Measurements from ENCODE around the gene PACSIN3.

Gene PACSIN3

DNA sequence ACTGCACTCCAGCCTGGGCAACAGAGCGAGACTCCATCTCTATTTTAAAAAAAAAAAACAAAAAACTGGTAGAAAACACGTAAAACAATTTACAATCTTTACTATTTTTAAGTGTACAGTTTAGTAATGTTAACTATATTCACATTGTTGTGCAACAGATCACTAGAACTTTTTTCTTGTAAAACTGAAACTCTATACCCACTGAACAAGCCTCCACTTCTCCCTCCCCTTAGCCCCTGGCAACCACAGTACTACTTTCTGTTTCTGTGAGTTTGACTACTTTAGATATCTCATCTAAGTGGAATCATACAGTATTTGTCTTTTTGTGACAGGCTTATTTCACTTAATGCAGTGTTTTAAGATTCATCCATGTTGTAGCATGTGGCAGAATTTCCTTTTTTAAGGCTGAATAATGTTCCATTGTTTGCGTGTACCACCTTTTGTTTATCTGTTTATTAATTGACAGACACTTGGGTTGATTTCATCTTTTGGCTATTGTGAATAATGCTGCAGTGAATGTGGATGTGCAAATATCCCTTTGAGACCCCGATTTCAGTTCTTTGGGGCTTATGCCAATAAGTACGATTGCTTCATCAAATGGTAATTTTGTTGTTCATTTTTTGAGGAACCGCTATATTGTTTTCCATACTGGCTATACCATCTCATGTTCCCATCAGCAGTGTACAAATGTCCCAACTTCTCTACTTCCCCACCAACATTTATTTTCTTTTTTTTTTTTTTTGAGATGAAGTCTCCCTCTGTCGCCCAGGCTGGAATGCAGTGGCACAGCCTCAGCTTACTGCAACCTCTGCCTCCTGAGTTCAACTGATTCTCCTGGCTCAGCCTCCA lies 39.5 kb upstream of the PACSIN3 start:
- no peak for DNase-seq (ENCODE audit: low read depth)
- H3K4me3 ChIP-seq (ENCODE audit: low read length), result no peak overlapping the region
- TF ChIP-seq, protein P1, sequence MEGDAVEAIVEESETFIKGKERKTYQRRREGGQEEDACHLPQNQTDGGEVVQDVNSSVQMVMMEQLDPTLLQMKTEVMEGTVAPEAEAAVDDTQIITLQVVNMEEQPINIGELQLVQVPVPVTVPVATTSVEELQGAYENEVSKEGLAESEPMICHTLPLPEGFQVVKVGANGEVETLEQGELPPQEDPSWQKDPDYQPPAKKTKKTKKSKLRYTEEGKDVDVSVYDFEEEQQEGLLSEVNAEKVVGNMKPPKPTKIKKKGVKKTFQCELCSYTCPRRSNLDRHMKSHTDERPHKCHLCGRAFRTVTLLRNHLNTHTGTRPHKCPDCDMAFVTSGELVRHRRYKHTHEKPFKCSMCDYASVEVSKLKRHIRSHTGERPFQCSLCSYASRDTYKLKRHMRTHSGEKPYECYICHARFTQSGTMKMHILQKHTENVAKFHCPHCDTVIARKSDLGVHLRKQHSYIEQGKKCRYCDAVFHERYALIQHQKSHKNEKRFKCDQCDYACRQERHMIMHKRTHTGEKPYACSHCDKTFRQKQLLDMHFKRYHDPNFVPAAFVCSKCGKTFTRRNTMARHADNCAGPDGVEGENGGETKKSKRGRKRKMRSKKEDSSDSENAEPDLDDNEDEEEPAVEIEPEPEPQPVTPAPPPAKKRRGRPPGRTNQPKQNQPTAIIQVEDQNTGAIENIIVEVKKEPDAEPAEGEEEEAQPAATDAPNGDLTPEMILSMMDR (conservative IDR thresholded peaks at IDR 0.05; ENCODE audit: low read depth, low read length), result no peak

DNA sequence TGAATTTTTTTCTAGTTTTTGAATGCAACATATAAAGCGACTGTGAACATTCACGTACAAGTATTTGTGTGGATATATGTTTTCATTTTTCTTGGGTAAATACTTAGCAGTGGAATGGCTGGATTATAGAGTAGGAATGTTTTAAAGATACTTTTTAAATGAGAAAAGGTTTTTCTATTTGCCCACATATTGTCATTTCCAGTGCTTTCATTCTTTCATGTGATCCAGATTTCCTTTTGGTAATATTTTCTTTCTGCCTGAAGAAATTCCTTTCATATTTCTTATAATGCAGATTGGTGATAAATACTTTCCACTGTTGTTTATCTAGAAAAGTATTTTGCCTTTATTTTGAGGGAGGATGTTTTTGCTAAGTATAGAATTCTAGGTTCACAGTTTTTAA lies 36.5 kb upstream of the PACSIN3 start:
- no peak overlapping the region for H3K4me3 ChIP-seq (ENCODE audit: low read length)
- TF ChIP-seq, protein P1 (conservative IDR thresholded peaks at IDR 0.05; ENCODE audit: low read depth, low read length), result no peak
- DNase-seq (ENCODE audit: low read depth), result no peak

DNA sequence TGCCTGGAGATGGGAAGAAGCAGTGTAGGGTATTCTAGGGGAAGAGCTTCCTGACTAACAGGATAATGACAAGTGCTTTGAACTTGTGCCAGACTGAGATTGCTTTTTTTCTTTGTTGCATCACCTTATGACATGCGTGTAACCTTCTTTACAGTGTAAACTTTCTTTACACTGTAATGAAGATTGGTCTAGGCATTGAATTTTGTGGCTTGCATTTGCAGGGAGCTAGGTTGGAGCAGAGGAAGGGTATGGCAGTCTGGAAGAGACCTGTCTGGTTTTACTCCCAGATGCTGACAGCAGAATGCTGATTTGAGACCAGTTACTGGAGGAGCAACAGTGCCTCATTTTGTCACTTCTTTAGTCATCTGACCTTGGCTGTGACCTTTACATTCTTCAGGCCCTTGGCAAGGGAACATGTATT lies 34.2 kb upstream of the PACSIN3 start:
- H3K4me3 ChIP-seq (ENCODE audit: low read length), result no peak overlapping the region
- DNase-seq (ENCODE audit: low read depth), result no peak
- TF ChIP-seq, protein P1 (conservative IDR thresholded peaks at IDR 0.05; ENCODE audit: low read depth, low read length), result no peak

DNA sequence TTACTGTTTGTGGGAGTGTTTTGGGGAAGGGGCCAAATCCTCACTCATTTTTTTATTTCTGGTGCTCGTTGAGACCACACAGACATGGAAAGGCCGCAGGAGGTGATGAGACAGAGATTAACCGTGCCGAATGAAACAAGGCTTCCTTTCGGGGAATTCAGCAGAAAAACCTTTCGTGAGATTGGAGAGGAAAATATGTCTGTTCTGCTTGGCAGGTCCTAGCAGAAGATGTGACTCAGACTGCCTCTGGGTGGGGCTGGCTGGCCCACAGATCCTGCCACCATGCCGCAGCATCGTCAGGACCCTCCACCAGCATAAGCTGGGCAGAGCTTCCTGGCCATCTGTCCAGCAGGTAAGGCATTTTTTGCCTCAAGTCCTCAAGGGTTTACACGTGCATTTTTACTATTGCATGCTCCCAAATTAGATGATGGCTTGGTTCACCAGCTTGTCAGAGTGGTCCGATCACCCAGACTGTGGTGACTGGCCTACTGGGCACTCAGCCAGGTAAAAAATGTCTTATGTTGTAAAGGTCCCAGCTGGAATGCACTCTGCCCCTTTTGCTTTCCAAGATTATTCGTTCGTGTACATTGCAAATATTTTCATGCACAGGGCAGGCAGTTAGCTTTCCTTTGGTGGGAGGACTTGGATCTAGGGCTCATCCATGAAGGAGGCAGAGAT lies 30.0 kb upstream of the PACSIN3 start:
- peak overlapping the region; percentile 63 for H3K4me3 ChIP-seq (ENCODE audit: low read length)
- TF ChIP-seq, protein P1 (conservative IDR thresholded peaks at IDR 0.05; ENCODE audit: low read depth, low read length), result peak; percentile 8
- peak; percentile 57 for DNase-seq (ENCODE audit: low read depth)

DNA sequence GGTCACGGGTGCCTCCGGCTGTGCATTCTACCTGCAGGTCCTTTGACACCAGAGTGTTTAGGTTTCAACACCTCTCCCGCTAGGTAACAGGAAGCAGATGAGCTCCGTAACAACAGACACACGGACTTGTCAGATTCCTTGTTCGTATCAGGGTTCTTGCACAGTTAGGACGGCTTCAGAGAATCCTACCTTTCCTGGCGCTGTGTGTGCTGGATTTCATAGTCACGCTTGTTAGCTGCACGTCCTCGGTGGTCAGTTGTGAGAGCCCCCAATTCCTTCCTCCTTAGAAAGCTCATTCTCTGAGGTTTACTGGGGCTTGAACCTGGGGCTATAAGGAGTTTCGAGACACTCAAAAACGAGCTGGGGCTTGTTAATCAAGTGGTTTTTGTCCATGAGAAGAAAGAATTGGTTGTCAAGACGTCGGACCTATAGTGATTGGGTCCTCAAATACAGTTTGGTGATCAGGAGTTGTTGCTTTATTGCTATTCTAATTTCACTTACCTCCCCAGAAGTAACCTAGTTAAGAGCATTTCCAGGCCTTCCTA lies 29.2 kb upstream of the PACSIN3 start:
- DNase-seq (ENCODE audit: low read depth), result no peak
- peak overlapping the region; percentile 63 for H3K4me3 ChIP-seq (ENCODE audit: low read length)
- TF ChIP-seq, protein P1 (conservative IDR thresholded peaks at IDR 0.05; ENCODE audit: low read depth, low read length), result no peak

DNA sequence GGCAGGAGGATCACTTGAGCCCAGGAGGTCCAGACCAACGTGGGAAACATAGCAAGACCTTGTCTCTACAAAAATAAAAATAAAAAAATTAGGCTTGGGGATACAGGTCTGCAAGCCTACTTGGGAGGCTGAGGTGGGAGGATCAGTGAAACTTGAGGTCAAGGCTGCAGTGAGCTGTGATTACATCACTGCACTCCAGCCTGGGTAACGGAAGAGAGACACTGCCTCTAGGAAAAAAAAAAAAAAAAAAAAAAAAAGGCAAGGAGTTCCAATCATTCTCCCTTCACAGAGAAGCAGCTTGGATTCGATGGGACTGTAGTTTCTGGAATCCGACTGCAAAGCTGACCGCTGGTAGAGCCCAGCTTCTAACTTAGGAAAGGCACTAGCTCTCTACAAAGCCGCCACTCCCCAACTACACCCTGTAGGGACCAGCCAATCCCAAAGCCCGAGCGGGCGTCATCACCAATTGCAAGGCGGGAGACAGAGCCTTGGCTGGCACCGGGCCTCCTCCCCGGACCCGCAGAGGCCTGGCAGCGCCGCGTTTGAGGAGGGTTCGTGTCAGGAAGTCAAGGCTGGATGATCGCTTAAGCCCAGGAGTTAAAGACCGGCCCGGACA lies 27.8 kb upstream of the PACSIN3 start:
- peak; percentile 74 for DNase-seq (ENCODE audit: low read depth)
- TF ChIP-seq, protein P1 (conservative IDR thresholded peaks at IDR 0.05; ENCODE audit: low read depth, low read length), result no peak
- peak overlapping the region; percentile 63 for H3K4me3 ChIP-seq (ENCODE audit: low read length)
